IPS-NIHi7 (cell line): ENCODE measurements around the gene RASD1.

Experiments
- DNase-seq: peaks from one replicate; pipeline ENCODE4 v3.0.0; 2012; ENCODE audit warnings: mixed read lengths; ENCODE audit errors: extremely low spot score

The RASD1 gene

DNA sequence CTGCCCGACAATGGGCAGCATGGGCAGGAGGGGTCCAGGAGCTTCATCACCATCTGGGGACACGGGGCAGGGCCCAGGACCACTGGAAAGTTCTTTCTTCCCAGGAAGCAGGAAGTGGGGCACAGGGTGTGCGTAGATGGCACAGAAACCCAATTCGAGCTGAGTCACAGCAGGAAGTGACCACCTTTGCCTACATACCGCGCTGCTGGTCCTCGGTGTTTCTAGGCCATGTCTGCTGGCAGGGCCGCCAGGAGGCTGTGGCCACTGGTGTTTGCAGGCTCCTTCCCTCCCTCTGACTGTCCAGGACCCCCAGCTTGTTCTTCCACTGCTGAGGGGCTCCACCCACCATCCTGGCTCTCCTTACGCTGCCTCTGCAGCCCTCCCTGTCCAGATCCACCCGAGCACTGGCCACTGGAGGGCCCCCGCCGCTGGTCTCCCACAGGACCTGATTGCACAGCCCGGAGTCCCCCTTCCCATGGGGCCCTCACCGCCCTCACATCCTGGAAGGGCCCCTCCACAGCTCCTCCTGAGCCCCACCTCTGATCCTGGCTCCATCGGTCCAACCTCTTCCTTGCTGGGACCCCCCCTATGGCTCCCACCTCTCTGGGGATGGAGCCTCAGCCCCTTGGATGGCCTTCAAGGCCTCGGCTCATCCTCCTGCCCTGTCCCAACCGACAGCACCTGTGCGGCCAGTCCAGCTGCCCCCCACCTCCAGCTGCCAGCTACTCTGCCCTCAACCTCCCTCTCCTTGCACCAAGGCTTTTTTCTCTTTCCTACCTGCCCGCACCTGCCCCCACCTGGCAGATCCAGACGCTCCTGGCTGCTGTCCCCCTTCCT is 14.5 kb upstream of the RASD1 start:
- DNase-seq: no peak

DNA sequence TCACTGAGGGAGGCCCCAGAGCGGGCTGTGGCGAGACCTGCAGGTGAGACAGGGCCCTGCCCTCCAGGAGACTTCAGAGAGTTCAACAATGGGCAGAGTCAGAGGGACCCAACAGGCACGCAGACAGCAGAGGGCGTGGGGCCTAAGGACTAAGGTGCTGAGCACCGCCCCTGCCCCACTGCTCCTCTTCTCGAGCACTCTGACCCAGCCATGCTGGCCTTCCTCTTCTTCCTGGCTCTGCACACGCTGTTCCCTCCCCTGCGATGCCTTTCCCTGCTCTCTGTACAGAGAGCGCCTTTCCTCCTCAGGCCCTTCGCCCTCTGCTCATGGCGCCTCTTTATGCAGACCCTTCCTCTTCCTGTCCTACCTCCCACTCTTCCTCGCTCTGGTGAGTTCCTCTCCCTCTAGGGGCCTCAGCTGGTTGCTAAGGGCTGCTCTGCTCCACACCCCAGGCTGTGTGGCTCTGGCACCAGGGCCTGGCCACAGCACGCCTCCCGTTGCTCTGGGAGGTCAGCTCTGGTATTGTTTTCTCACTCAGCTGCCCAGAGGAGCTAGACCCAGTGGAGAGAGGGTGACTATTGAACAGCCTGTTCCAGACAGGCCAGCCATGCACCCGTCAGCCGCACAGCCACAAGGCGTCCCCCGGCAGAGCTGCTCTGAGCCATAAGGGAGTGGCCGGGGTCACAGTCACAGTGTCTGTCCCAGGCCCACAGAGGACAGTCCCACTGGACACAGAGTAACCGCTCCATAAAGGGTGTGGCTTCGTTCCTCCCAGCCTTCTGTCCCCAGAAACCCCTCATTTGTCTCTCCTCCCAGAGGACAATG is 13.6 kb upstream of the RASD1 start:
- no peak for DNase-seq

DNA sequence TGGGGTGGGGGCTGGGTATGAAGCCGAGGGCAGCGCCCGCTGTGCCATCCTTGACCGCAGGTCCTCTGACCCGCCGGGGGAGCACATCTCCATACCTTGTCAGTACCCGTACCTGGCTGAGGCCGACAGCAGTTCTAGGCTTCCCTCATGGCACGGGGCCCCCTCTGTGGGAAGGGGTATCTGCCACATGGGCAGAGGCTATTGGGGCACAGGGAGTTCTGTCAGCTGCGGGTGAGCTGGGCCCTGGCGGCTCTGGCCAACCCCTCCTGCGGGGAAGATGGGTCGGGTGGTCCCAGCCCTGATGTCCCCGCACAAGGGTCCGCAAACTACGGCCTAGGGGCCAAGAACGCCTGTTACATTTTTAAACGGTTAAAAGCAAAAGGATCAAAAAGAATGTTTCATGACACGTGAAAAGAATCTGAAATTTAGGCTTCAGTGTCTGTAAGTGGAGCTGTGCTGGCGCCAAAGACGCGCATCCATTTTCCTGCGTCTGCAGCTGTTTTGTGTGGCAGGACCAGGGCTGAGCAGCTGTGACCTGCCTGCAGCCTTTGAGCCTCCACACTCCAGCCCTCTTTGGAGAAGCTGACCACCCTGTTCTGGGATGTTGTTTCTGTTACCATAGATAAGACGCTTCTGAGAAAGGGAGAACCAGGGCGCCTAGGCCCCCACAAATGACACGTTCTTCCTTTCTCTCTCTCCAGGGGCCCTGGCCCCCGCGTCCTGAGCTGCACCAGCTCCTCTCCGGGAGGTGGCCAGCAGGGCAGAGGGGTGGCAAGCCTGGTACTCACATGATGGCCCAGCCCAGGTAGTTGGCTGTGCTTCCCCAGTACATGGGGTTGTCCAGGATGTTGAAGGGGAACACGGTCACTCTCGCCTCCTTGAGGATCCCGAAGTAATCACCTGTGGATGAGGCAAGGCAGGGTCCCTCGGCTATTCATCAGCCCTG is 12.7 kb upstream of the RASD1 start:
- DNase-seq: no peak

DNA sequence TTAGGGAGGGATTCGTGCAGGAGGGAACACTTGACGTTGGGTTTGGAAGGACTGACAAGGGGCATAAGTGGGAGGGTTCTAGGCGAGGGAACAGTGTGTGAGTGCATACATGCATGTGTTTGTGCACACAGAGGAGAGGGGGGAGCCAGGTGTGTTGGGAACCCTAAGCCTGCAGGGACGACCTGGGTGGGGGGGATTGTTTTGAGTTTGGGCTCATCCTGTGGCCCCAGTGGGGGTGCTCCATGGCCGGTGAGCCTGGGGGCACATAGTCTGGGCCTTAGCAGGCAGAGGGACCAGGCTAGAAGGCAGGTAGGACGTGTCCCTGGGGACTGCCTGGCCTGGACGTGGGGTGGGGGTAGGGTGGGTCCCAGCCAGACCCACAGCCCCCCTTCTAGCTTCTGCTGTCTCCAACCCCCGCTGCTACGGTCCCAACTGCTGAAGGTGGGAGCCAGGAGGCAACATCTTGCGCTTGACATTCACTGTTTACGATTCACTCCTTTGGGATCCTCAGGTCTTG is 11.9 kb upstream of the RASD1 start:
- no peak for DNase-seq

DNA sequence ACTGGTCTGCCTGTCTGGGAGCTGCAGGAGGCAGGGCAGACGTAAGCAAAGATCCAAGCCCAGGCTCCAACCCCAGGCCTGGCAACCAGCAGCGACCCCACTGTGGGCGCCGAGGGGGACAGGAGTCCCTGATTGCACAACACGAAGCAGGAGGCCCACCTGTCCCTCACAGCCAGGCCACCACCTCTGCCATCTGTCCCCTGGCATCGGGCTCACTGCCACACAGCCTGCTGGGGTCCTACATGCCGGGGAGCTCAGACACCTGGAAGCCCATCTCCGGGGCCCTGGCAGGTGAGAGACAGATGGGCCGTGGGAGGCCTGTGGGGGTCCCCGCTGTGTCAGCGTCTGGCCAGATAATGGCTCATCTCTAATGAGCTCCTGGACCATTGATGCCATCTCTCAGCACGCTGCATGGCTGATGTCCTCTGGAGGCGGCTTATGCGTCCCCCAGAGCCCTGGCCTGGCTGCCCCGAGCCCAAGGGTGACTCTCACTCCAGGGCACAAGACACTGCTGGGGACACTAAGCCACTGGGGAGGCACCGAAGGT is 11.3 kb upstream of the RASD1 start:
- DNase-seq: no peak

DNA sequence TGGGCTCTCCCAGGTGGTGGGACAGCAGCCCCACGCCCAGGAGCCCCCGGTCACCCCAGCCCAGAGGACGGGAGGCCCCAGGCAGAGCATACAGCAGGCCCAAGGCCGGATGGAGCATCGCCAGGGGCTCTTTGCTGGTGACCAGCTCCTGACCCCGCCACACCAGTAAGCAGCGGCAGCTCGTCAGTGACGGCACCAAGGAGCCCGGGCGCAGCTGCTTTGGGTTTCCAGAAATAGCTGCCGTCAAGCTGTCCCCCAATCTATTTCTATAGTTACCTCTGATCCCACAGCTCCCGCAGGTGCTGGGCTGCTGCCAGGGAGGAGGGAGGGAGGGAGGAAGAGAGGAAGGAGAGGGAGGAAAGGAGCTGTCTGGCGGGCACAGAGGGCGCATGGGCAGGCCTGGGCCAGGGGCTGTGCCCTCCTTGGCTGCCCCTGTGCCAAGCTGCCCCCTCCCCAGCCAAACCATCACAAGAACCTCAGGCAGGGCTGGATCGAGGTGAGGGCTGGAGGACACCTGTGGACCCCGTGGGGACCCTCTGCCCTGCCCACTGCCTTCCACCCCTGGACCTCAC is 10.8 kb upstream of the RASD1 start:
- no peak for DNase-seq

DNA sequence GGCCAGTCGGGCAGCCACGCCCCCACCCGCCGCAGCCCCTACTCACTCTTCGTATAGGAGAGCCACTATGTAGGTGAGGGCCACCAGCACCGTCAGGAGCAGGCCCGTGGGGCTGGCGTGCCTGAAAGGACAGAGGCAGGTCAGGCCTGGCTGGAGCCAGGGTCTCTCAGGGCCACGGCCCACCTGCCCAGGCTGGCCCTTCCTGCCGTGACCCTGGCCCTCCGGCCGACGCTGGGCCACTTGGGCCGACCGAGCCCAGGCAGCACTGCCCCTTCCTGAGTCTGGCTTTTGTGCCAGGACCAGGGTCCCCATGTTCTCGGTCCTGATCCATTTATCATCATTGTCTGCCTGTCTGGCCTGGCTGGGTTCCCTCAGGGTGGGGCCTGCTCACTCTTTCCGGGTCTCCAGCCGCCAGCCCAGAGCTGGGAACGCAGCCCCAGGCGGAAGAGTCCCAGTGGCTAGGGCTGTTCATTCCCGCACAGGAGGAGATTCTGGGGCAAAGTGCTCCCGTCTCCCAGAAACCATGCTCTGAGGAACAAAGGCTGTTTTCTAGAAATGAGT is 10.1 kb upstream of the RASD1 start:
- DNase-seq: no peak

DNA sequence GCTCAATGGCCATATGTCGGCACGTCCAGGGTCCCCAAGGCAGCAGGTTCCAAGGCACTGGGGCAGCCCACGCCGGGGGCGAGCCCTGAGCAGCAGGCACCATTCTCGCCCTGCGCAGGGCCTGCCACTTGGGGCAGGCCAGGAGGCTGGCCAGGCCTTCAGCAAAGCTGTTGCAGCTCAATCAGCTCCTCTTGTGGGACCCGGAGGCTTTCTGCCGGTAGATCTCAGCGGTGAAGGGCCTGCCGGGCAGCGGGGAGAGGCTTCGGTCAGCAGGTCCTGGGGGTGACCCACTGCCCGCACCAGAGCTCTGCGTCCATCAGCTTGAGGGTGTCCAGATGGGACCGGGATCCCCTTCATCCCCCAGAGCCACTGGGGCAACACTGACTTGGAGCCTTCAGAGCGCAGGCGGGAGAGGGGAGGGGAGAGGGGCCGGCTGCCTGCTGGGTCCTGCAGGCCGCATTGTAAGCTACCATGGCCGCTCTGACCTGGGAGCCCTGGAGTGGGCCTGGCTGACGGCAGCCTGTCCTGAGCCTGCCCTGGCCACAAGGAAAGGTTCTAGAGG is 9.5 kb upstream of the RASD1 start:
- no peak for DNase-seq

DNA sequence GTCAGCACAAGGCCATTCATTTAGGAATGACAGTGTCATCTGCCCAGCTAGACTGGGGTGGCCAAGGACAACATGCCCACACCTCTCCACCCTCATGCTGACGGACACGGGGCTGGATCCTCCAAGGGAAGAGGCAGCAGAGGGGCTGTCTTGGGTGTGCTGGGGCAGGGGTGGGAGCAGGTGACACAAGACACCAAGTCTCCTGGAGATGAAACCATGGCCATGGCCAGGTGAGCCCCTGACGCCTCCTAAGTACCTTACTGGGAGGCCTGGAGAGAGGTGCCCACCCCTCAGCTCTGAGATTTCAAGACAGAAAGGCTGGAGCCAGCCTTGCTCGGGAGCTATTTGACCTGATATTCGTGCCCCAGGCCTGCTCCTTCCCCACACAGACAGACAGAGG is 9.0 kb upstream of the RASD1 start:
- no peak for DNase-seq

DNA sequence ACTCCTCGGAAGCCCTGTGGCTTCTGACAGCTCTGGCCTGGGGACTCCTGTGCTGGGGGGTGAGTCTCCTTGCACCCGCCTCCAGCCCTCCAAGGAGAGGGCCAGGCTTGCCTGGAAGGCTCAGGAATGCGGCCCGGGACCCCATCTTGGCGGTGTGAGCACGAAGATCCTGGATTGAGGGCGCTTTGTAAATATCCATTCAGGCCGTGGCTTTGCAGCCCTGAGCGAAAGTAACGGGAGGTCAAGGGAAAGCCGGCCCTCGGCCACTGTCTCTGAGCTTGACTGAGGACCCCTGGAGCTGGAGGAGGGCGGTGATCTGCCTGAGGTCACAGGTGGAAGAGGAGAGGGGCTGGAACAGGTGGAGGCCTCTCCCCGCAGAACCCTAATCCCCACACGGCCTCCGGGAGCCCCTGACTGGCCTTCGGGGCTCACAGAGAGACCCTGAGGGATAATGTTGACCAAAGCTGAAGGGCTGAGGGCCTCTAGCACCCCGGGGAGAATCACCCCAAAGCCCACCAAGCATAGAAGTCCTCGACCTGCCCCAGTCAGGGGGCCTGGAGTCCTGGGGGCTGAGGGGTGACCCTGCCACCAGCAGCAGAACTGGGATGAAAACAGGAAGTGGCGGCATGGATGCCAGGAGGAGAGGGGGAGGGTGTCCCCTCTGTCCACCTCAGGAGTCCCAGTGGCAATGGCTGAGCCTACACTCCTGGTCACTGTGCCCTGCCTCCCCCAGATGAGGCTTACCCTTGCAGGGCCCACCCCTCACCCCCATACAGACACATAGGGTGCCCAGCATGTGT is 8.3 kb upstream of the RASD1 start:
- no peak for DNase-seq

DNA sequence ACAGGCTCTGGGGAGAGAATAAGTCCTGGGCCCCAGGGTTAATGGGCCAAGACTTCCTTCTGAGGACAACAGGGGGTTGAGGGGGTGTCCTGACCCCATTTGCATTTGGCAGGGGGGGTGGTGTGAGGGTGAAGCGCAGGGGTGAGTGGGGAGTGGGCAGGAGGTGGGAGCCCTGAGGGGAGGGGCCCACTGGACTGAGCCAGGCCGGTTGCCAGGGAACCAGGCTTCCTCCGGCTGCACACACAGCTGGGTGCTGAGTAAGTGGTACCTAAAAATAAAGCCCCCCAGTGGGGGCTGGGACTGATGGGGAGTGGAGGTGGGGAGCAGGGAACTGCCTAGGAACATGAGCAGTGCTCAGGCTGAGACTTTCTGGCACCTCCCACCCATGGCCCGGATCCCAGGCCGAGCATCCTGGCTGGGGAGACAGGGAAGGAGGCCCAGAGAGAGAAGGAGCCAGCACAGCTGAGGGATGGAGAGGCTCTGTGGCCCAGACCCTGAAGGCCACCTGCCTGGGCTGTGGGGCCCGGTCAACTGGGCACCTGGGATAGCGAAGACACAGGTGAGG is 7.5 kb upstream of the RASD1 start:
- DNase-seq: no peak

DNA sequence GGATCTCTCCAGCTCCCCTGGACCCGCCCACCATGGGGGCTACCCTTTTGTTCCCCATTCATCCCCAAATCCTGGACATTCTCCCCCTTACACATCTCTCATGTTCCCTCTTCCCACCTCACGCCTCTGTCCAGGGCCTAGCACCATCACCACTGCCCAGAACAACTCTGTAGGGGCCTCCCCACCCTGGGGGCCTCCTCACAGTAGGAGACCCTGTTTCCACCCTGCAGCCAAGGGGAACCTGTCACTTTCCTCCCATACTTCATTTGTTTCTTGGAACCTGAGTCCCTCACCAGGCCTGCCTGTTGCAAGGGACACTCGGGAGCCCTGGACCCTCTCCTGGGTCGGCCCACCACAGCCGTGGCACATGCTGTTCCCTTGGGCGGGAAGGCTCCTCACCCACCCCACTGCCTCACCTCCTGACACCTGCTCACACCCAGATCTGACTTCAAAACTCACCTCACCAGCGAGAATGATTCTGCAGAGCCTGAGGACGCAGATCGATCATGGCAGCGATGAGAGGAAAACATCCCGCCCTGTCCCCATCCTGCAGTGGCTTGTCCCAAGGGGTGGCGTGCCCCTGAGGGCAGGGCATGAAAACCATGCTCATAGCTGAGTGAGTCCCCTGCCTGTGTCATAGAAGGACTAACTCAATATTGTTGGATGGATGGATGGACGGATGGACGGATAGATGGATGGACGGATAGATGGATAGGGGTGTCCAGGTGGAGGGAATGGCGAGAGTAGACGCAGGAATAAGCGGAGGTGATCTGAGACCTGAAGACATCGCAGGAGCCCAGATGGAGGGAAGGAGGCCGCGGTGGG is 6.8 kb upstream of the RASD1 start:
- DNase-seq: no peak

DNA sequence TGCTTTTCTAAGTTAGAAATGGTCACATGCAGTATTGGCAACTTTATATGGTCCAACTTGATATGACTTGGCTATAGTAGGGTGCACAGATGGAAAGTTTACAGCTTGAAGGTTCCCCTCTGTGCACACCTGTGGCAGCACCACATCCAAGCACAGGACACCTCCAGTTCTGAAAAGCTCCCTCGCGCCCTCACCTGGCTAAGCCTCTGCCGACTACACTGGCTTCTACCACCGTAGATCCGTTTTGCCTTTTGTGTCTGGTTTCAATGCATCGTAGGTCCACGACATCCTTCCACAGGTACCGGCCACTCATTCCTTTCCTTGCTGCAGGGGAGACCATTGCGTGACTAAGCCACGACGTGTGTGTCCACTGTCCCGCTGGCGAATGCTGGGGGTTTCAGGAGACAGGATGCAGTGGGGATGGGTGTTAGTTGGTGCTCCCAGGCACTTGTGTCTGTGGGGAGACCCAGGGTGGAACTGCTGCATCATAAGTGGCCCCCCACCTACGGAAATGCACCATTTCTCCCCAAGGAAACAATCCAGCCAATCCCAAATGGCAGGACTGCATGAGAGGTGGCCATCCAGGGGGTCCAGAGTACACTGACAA is 4.9 kb upstream of the RASD1 start:
- DNase-seq: peak; percentile 60

DNA sequence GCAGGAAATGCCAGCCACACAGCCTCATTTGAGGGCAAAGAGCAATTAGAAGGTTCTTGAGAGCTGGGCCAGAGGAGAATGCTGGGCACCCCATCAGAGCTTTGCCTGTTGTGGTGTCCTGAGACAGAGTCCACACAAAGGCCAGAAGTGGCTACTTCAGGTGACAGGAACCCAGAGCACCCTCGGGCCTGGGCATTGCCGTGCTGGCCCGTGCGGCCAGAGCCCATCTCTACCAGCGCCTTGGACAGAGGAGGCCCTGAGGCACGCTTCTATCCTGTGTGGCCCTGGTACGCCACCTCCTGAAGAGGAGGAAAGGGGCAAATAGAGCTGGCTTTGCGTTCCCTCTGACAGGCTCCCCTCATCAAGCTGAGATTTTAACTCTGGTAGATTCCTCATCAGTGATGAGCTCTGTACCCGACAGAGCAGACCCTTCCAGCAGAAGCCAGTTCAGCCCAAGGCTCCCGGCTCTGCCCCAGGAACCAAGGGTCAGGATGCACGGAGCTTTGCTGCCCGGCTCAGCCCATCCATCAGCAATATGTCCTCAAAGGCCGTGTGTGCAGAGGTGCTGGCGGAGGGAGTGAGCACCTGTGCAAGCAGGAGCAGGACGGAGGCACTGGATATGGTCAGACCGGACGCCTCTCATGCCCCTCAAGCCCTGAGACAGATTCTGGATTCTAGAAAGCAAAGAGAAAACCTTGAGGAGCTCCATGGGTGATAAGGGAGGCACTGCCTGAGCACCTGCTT is 3.4 kb upstream of the RASD1 start:
- no peak for DNase-seq

DNA sequence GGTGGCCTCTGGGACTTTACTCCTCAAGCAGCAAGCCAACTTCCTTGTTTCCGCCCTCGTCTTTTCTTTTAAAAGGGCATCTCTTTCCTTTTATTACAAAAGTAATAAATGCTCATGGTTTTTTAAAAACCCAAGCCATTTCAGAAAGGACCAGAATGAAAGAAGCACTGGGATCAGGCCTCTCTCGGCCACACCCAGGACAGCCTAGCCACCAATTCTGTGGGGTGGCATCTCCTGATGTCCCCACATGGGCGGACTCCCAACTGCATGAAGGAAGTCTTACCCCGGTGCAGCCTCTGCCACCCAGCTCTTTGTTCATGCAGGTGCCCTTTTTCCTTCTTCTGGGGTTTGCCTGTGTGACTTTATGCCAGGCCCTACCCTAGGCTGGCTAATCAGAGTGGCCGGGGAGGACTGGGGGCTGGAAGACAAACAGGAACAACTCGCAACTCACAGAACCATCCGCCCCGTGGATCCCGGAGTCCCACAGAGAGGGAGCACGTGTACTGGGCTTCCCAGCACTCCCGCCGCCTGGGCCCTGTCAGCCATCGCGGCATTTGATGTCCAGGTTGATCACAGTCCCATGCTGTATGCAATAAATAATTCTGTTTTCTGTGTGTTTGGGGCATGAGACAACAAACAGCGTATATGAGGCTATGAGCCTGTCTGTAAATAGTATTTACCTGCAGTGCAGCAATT is 2.6 kb upstream of the RASD1 start:
- no peak for DNase-seq

DNA sequence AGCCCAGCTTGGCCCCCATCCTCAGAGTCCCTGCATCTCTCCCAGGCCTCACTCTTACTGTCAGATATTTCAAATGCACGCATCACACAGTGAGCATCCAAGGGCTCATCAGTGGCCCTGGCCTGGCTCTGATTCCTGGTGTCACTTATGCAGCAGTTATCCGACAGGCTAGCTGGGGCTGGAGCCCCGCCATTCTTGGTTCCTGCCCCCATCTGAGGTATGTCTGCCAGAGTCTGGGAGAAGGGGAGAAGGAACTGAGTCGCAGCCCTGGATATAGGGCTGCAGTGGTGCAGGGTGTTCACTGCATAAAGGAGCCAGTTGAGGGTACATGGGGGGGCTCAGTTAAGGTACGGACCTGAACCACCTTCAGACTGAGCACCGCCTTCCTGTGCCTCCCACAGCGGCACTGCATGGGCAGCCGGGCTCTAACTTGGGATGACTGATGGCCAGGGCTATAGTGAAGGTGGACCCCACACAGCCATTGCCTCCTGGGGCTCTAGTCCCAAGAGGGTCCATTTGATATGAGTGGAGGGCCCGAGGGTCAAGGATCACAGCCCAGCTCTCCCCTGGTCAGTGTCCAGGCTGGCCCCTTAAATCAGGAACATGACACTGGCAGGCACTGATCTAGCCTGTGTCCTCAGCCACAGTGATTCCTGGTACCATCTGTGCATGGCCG is 1.8 kb upstream of the RASD1 start:
- DNase-seq: no peak
